H9 (cell line): ENCODE results near the gene PPA1. TPM values are rescaled to one million over a fixed set of nuclear protein-coding genes. Genes with fewer than 3 reads are reported as not detected.

Source experiments
- DNase-seq: peaks from one replicate; pipeline ENCODE4 v3.0.0-alpha.2; 2017
- H2AFZ ChIP-seq: one replicate; pipeline ENCODE4 v1.6.1; 2013; ENCODE audit warnings: mild to moderate bottlenecking, low read length, control low read depth, moderate library complexity
- H2AK5ac ChIP-seq: 2 replicates; pipeline ENCODE4 v1.6.1; 2013; ENCODE audit warnings: low read length, control low read depth, mixed read lengths; ENCODE audit not compliant: insufficient read length
- H2BK120ac ChIP-seq: one replicate; pipeline ENCODE4 v1.6.1; 2013; ENCODE audit warnings: low read depth, mild to moderate bottlenecking, low read length, control low read depth, inconsistent platforms; ENCODE audit not compliant: poor library complexity, severe bottlenecking
- H2BK12ac ChIP-seq: 2 replicates; pipeline ENCODE4 v1.6.1; 2013; ENCODE audit warnings: low read length, control low read depth, mixed read lengths, low read depth; ENCODE audit not compliant: insufficient read length
- H2BK15ac ChIP-seq: 2 replicates; pipeline ENCODE4 v1.6.1; 2013; ENCODE audit warnings: low read depth, low read length, control low read depth
- H2BK20ac ChIP-seq: one replicate; pipeline ENCODE4 v1.6.1; 2013; ENCODE audit warnings: low read depth, mild to moderate bottlenecking, low read length, control low read depth, inconsistent platforms; ENCODE audit not compliant: poor library complexity, severe bottlenecking
- H2BK5ac ChIP-seq: 2 replicates; pipeline ENCODE4 v1.6.1; 2013; ENCODE audit warnings: low read length, control low read depth, mixed read lengths; ENCODE audit not compliant: insufficient read length
- H3K14ac ChIP-seq: 2 replicates; pipeline ENCODE4 v1.6.1; 2013; ENCODE audit warnings: low read length, control low read depth; ENCODE audit not compliant: insufficient read depth
- H3K18ac ChIP-seq: 2 replicates; pipeline ENCODE4 v1.6.1; 2013; ENCODE audit warnings: low read depth, mild to moderate bottlenecking, mixed read lengths, low read length, control low read depth; ENCODE audit not compliant: insufficient read length
- H3K23ac ChIP-seq: 2 replicates; pipeline ENCODE4 v1.6.1; 2013; ENCODE audit warnings: low read length, control low read depth, mixed read lengths, low read depth; ENCODE audit not compliant: insufficient read length
- H3K23me2 ChIP-seq: 2 replicates; pipeline ENCODE4 v1.6.1; 2013; ENCODE audit warnings: low read depth, mild to moderate bottlenecking, mixed read lengths, low read length, control low read depth; ENCODE audit not compliant: insufficient read length, poor library complexity, severe bottlenecking
- H3K27ac ChIP-seq: 2 replicates; pipeline ENCODE4 v1.5.1; 2013; ENCODE audit warnings: low read length, control low read depth, mixed read lengths, low read depth; ENCODE audit not compliant: insufficient read length
- H3K27me3 ChIP-seq: 2 replicates; pipeline ENCODE4 v1.6.1; 2013; ENCODE audit warnings: low read length, control low read depth, inconsistent platforms; ENCODE audit not compliant: insufficient read depth
- H3K4ac ChIP-seq: 2 replicates; pipeline ENCODE4 v1.6.1; 2013; ENCODE audit warnings: low read depth, mild to moderate bottlenecking, control low read depth, inconsistent platforms, low read length, moderate library complexity
- H3K4me1 ChIP-seq: 2 replicates; pipeline ENCODE4 v1.6.1; 2013; ENCODE audit warnings: low read length, control low read depth, inconsistent platforms; ENCODE audit not compliant: insufficient read depth
- H3K4me2 ChIP-seq: 2 replicates; pipeline ENCODE4 v1.6.1; 2013; ENCODE audit warnings: low read length, control low read depth, mixed read lengths; ENCODE audit not compliant: insufficient read length, insufficient read depth
- H3K56ac ChIP-seq: 2 replicates; pipeline ENCODE4 v1.6.1; 2013; ENCODE audit warnings: low read depth, mild to moderate bottlenecking, mixed read lengths, low read length, control low read depth; ENCODE audit not compliant: insufficient read length
- H3K79me1 ChIP-seq: 2 replicates; pipeline ENCODE4 v1.6.1; 2013; ENCODE audit warnings: low read depth, mild to moderate bottlenecking, moderate library complexity, low read length, control low read depth, inconsistent platforms; ENCODE audit not compliant: insufficient read depth, poor library complexity, severe bottlenecking
- H3K79me2 ChIP-seq: 2 replicates; pipeline ENCODE4 v1.6.1; 2013; ENCODE audit warnings: low read length, control low read depth, inconsistent platforms; ENCODE audit not compliant: insufficient read depth
- H3K9ac ChIP-seq: 2 replicates; pipeline ENCODE4 v1.6.1; 2013; ENCODE audit warnings: low read length, control low read depth, mixed read lengths; ENCODE audit not compliant: insufficient read length; ENCODE audit errors: extremely low read depth
- H3K9me3 ChIP-seq: one replicate; pipeline ENCODE4 v1.6.1; 2013; ENCODE audit warnings: low read depth, low read length, inconsistent platforms; ENCODE audit not compliant: control insufficient read depth
- H3T11ph ChIP-seq: one replicate; pipeline ENCODE4 v1.6.1; 2013; ENCODE audit warnings: mild to moderate bottlenecking, low read length, control low read depth, inconsistent platforms
- H4K20me1 ChIP-seq: one replicate; pipeline ENCODE4 v1.6.1; 2013; ENCODE audit not compliant: control insufficient read depth, insufficient read length, insufficient read depth
- H4K5ac ChIP-seq: 2 replicates; pipeline ENCODE4 v1.6.1; 2013; ENCODE audit warnings: low read depth, mild to moderate bottlenecking, mixed read lengths, low read length, control low read depth; ENCODE audit not compliant: insufficient read length
- H4K8ac ChIP-seq: replicated peaks from 2 replicates; pipeline ENCODE4 v1.6.1; 2013; ENCODE audit warnings: low read length, control low read depth, mixed read lengths, low read depth; ENCODE audit not compliant: insufficient read length
- H4K91ac ChIP-seq: 2 replicates; pipeline ENCODE4 v1.6.1; 2013; ENCODE audit warnings: low read depth, mild to moderate bottlenecking, moderate library complexity, mixed read lengths, low read length, control low read depth; ENCODE audit not compliant: insufficient read length
- H3K27ac Mint-ChIP-seq, 3 experiments: 2 replicates in 2 of 3; 3 replicates in 1 of 3; pipeline ENCODE4 v1.8.0; 2020 to 2021; ENCODE audit warnings: mixed read lengths in 3 of 3, mild to moderate bottlenecking in 1 of 3, moderate library complexity in 1 of 3
- H3K27me3 Mint-ChIP-seq: 2 replicates; pipeline ENCODE4 v1.8.0; 2021; ENCODE audit warnings: low read depth, mild to moderate bottlenecking, moderate library complexity, mixed read lengths
- H3K36me3 Mint-ChIP-seq, 3 experiments: 2 replicates in 2 of 3; 3 replicates in 1 of 3; pipeline ENCODE4 v1.8.0; 2020 to 2021; ENCODE audit warnings: low read depth in 3 of 3, mixed read lengths in 3 of 3; ENCODE audit not compliant: insufficient read depth in 1 of 3
- H3K4me1 Mint-ChIP-seq, 2 experiments: 2 replicates each; pipeline ENCODE4 v1.8.0; 2020; ENCODE audit warnings: mixed read lengths in 2 of 2
- H3K4me3 Mint-ChIP-seq, 2 experiments: 2 replicates in 1 of 2; 3 replicates in 1 of 2; pipeline ENCODE4 v1.8.0; 2020 to 2021; ENCODE audit warnings: mild to moderate bottlenecking in 2 of 2, mixed read lengths in 2 of 2, moderate library complexity in 1 of 2
- H3K9me3 Mint-ChIP-seq, 2 experiments: 2 replicates in 1 of 2; 3 replicates in 1 of 2; pipeline ENCODE4 v1.8.0; 2020; ENCODE audit warnings: mild to moderate bottlenecking in 2 of 2, mixed read lengths in 2 of 2, moderate library complexity in 1 of 2
- WGBS: extraction: QIAGEN DNeasy Blood & Tissue Kit; methylation state at CpG from one replicate; pipeline ENCODE4 v1.1.7; 2013; ENCODE audit warnings: missing lambda C conversion rate, low lambda C conversion rate, mixed read lengths; ENCODE audit not compliant: insufficient read length; ENCODE audit errors: extremely low coverage; 5-methylcytosine and 5-hydroxymethylcytosine counted together
- total RNA-seq: library from RNA; stranded (reverse); gene quantifications from 2 replicates; pipeline ENCODE4 v1.2.1, GENCODE V29; 2021
- TF ChIP-seq, protein P1 (sequence below): fragments of 200-600 bp; sonication (generic); conservative IDR thresholded peaks from 3 replicates; pipeline ENCODE4 v1.8.0; 2021; ENCODE audit warnings: antibody characterized with exemption, mild to moderate bottlenecking

PPA1 gene
- total RNA-seq, 1 experiment from 2014 or later = 115 TPM

DNA sequence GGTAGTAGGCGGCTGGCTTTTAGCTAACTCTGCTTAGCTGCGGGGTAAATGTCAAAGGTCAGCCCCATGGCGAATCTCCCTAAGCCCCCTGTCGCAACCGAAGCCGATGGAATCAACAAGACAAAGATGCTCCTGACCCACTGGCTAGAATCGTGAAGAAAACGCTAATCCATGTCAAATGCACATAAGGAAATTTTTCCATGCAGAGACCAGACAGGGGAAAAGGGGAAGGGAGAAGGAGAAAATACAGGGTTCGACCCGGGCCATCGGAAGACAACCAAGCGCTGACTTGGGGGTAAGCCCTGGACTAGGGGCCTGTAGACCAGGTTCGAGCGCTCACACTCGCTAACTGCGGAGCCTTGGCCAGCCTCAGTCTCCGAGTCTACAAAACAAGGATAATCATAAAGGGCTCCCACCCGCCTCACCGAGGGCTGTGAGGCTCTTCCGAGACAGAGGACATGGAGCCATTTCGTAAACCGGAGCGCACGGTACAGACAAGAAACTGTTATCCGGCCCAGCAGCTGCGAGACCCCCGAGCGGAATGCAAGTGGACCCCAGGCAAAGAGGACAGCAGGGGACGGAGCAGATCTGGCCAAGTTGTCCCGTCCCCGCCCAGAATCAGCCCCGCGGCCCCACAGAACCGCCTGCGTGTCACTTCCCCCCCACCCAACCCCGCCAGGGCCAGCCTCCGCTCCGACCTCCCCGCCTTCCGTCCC lies 63.4 kb downstream of the PPA1 start:
- Histone ChIP-seq H3K23me2 (peaks cover 7% of the 10 kb centered on the region), H3K56ac (no peak overlapping the region), H2AFZ (no peak overlapping the region)

More for the DNA sequence above, 63.4 kb downstream of the PPA1 start:
- H3K79me1 ChIP-seq = no peaks in the 10 kb centered on the region
- H3K9ac ChIP-seq = peak overlapping the region; percentile 68
- H2AK5ac ChIP-seq = no peak overlapping the region
- Mint-ChIP-seq H3K4me1 (peaks cover 11 to 16% of the 10 kb centered on the region in 2 experiments), H3K4me3 (peak overlapping the region; percentile 93 to 95), H3K27me3 (peaks cover 1% of the 10 kb centered on the region), H3K36me3 (peaks cover 2 to 18% (median 9%) of the 10 kb centered on the region in 3 experiments; a peak in 5 of 7 replicates), H3K9me3 (no peaks in the 10 kb centered on the region), H3K27ac (peak overlapping the region; percentile 92 to 97 (median 94))
- peak overlapping the region; percentile 100 for H3K4me2 ChIP-seq
- no peak overlapping the region; the same call in 1 of the 2 replicates for H3K14ac ChIP-seq
- peaks cover 31% of the 10 kb centered on the region; the same call in 1 of the 2 replicates for H3K79me2 ChIP-seq
- H2BK12ac ChIP-seq = no peak overlapping the region
- H3T11ph ChIP-seq = no peak overlapping the region
- H3K4me1 ChIP-seq = no peaks in the 10 kb centered on the region
- H2BK20ac ChIP-seq = no peak overlapping the region
- no peak overlapping the region for H2BK5ac ChIP-seq
- H4K91ac ChIP-seq = no peak overlapping the region
- H4K20me1 ChIP-seq = no peaks in the 10 kb centered on the region
- no peak overlapping the region for H3K18ac ChIP-seq
- H2BK120ac ChIP-seq = no peak overlapping the region
- TF ChIP-seq, protein P1, sequence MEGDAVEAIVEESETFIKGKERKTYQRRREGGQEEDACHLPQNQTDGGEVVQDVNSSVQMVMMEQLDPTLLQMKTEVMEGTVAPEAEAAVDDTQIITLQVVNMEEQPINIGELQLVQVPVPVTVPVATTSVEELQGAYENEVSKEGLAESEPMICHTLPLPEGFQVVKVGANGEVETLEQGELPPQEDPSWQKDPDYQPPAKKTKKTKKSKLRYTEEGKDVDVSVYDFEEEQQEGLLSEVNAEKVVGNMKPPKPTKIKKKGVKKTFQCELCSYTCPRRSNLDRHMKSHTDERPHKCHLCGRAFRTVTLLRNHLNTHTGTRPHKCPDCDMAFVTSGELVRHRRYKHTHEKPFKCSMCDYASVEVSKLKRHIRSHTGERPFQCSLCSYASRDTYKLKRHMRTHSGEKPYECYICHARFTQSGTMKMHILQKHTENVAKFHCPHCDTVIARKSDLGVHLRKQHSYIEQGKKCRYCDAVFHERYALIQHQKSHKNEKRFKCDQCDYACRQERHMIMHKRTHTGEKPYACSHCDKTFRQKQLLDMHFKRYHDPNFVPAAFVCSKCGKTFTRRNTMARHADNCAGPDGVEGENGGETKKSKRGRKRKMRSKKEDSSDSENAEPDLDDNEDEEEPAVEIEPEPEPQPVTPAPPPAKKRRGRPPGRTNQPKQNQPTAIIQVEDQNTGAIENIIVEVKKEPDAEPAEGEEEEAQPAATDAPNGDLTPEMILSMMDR = no peak
- no peak overlapping the region for H3K27ac ChIP-seq
- no peak overlapping the region for H4K5ac ChIP-seq
- WGBS = no CpG with 5 or more reads among the region's 40 CpGs
- no peak overlapping the region for H3K23ac ChIP-seq
- no peak for DNase-seq
- H3K27me3 ChIP-seq = no peaks in the 10 kb centered on the region
- no peak overlapping the region for H3K4ac ChIP-seq
- H3K9me3 ChIP-seq = no peaks in the 10 kb centered on the region
- H2BK15ac ChIP-seq = no peak overlapping the region
- no peak overlapping the region for H4K8ac ChIP-seq
